ENCODE measurements around the gene DYDC2. TPM values are rescaled to one million over a fixed set of nuclear protein-coding genes. Genes with fewer than 3 reads are reported as not detected.

Gene DYDC2
- total and polyA plus RNA-seq, 2 experiments from 2014 or later = 8.1 to 9.0 TPM

DNA sequence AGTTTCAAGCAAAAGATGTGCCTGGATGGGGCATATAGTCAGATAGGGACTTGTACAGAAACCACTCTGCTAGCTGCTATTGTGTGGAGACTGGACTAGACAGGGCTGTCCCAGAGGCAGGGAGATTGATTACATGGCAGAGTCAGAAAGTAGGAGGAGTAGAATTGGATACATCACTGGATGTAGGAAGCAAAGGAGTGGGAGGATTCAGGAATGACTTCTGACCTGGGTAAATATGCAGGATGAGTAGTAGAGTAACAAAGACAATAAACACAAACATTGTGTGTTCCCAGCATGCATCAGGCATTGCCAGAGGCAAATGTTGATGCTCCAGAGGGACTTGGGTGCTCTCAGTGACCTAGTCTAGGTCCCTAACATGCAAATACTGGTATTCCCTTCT lies 36.2 kb upstream of the DYDC2 start:
- Histone ChIP-seq H3K27me3 (ENCODE audit: insufficient read depth) (no peaks in the 10 kb centered on the region), H3K4me2 (no peak overlapping the region), H3K9me2 (ENCODE audit: insufficient read depth) (no peaks in the 10 kb centered on the region), H3F3A (replicated peaks; ENCODE audit: low read depth) (no peaks in the 10 kb centered on the region), H3K4me3 (no peak overlapping the region), H3K27ac (ENCODE audit: low read depth) (no peak overlapping the region), H3K4me1 (ENCODE audit: insufficient read depth) (peaks cover 8% of the 10 kb centered on the region), H3K36me3 (ENCODE audit: insufficient read depth) (no peaks in the 10 kb centered on the region), H3K79me2 (replicated peaks; ENCODE audit: insufficient read depth) (no peaks in the 10 kb centered on the region), H4K20me1 (replicated peaks; ENCODE audit: insufficient read depth) (no peaks in the 10 kb centered on the region), H2AFZ (no peak overlapping the region)
- Mint-ChIP-seq H3K27me3 (ENCODE audit: insufficient read depth, low read depth, poor library complexity) (no peaks in the 10 kb centered on the region), H3K4me1 (peaks cover 4% of the 10 kb centered on the region; the same call in 2 of the 3 replicates), H3K4me3 (no peak overlapping the region), H3K9me3 (no peaks in the 10 kb centered on the region; the same call in 2 of the 3 replicates), H3K36me3 (ENCODE audit: low read depth) (no peaks in the 10 kb centered on the region), H3K27ac (no peak overlapping the region)
- DNase-seq (ENCODE audit: low spot score) (no peak), ATAC-seq (no peak)
- no peak for TF ChIP-seq STAT1 (IDR thresholded peaks at IDR 0.05; ENCODE audit: unreplicated experiment)
- TF ChIP-seq CREB1 (CRISPR knock-in tag; IDR thresholded peaks at IDR 0.05; ENCODE audit: low read depth) = no peak
- TF ChIP-seq, protein P1, sequence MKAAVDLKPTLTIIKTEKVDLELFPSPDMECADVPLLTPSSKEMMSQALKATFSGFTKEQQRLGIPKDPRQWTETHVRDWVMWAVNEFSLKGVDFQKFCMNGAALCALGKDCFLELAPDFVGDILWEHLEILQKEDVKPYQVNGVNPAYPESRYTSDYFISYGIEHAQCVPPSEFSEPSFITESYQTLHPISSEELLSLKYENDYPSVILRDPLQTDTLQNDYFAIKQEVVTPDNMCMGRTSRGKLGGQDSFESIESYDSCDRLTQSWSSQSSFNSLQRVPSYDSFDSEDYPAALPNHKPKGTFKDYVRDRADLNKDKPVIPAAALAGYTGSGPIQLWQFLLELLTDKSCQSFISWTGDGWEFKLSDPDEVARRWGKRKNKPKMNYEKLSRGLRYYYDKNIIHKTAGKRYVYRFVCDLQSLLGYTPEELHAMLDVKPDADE (IDR thresholded peaks at IDR 0.05) = no peak
- no peak for TF ChIP-seq POLR2AphosphoS5 (IDR thresholded peaks at IDR 0.05; ENCODE audit: low read depth)
- no peak for TF ChIP-seq ZNF114 (CRISPR knock-in tag; IDR thresholded peaks at IDR 0.05)
- no peak for TF ChIP-seq REST (IDR thresholded peaks at IDR 0.05; ENCODE audit: unreplicated experiment)
- TF ChIP-seq EZH2 (IDR thresholded peaks at IDR 0.05; ENCODE audit: low read depth, unreplicated experiment) = no peak
- TF ChIP-seq JUNB (IDR thresholded peaks at IDR 0.05; ENCODE audit: unreplicated experiment) = no peak
- TF ChIP-seq, protein P2, sequence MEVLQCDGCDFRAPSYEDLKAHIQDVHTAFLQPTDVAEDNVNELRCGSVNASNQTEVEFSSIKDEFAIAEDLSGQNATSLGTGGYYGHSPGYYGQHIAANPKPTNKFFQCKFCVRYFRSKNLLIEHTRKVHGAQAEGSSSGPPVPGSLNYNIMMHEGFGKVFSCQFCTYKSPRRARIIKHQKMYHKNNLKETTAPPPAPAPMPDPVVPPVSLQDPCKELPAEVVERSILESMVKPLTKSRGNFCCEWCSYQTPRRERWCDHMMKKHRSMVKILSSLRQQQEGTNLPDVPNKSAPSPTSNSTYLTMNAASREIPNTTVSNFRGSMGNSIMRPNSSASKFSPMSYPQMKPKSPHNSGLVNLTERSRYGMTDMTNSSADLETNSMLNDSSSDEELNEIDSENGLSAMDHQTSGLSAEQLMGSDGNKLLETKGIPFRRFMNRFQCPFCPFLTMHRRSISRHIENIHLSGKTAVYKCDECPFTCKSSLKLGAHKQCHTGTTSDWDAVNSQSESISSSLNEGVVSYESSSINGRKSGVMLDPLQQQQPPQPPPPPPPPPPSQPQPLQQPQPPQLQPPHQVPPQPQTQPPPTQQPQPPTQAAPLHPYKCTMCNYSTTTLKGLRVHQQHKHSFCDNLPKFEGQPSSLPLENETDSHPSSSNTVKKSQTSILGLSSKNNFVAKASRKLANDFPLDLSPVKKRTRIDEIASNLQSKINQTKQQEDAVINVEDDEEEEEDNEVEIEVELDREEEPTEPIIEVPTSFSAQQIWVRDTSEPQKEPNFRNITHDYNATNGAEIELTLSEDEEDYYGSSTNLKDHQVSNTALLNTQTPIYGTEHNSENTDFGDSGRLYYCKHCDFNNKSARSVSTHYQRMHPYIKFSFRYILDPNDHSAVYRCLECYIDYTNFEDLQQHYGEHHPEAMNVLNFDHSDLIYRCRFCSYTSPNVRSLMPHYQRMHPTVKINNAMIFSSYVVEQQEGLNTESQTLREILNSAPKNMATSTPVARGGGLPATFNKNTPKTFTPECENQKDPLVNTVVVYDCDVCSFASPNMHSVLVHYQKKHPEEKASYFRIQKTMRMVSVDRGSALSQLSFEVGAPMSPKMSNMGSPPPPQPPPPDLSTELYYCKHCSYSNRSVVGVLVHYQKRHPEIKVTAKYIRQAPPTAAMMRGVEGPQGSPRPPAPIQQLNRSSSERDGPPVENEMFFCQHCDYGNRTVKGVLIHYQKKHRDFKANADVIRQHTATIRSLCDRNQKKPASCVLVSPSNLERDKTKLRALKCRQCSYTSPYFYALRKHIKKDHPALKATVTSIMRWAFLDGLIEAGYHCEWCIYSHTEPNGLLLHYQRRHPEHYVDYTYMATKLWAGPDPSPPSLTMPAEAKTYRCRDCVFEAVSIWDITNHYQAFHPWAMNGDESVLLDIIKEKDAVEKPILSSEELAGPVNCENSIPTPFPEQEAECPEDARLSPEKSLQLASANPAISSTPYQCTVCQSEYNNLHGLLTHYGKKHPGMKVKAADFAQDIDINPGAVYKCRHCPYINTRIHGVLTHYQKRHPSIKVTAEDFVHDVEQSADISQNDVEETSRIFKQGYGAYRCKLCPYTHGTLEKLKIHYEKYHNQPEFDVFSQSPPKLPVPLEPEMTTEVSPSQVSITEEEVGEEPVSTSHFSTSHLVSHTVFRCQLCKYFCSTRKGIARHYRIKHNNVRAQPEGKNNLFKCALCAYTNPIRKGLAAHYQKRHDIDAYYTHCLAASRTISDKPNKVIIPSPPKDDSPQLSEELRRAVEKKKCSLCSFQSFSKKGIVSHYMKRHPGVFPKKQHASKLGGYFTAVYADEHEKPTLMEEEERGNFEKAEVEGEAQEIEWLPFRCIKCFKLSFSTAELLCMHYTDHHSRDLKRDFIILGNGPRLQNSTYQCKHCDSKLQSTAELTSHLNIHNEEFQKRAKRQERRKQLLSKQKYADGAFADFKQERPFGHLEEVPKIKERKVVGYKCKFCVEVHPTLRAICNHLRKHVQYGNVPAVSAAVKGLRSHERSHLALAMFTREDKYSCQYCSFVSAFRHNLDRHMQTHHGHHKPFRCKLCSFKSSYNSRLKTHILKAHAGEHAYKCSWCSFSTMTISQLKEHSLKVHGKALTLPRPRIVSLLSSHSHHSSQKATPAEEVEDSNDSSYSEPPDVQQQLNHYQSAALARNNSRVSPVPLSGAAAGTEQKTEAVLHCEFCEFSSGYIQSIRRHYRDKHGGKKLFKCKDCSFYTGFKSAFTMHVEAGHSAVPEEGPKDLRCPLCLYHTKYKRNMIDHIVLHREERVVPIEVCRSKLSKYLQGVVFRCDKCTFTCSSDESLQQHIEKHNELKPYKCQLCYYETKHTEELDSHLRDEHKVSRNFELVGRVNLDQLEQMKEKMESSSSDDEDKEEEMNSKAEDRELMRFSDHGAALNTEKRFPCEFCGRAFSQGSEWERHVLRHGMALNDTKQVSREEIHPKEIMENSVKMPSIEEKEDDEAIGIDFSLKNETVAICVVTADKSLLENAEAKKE (CRISPR knock-in tag; IDR thresholded peaks at IDR 0.05) = no peak
- no peak for TF ChIP-seq ZNF331 (CRISPR knock-in tag; IDR thresholded peaks at IDR 0.05; ENCODE audit: low read depth)
- TF ChIP-seq NANOG (IDR thresholded peaks at IDR 0.05; ENCODE audit: borderline replicate concordance) = no peak
